T-cell (primary cell): Measurements from ENCODE around the gene NSD1. TPM values are rescaled to one million over a fixed set of nuclear protein-coding genes. Genes with fewer than 3 reads are reported as not detected.

Experiments
- ATAC-seq, 4 experiments: fragments of 200-7000 bp in 3 of 4; fragments of 150-1000 bp in 1 of 4; cut with Tn5 transposase; replicated peaks in 1 of 4; 1 replicate in 3 of 4; 2 replicates in 1 of 4; pipeline ENCODE4 v1.10.0; 2021; ENCODE audit warnings: moderate library complexity in 3 of 4, mild to moderate bottlenecking in 2 of 4, moderate number of reproducible peaks in 1 of 4
- CTCF ChIA-PET, 2 donors: fragments of 300-600 bp; sonication (Branson Sonifier 250); formaldehyde crosslinking; loops; one replicate each; lab custom pipeline; 2022; ENCODE audit warnings: antibody characterized with exemption in 2 of 2; lab: Charles Lee
- POLR2A ChIA-PET, 2 donors: fragments of 300-600 bp; sonication (Branson Sonifier 250); formaldehyde crosslinking; loops; one replicate each; lab custom pipeline; 2022; ENCODE audit warnings: antibody characterized with exemption in 2 of 2; lab: Charles Lee
- DNase-seq, 35 experiments: peaks; one replicate each; pipeline versions ENCODE4 v3.0.0 to v3.0.0-alpha.2; 2013 to 2023
- H3K27ac ChIP-seq: one replicate; pipeline ENCODE4 v1.5.1; 2013; ENCODE audit warnings: low read length
- H3K27me3 ChIP-seq, 2 experiments: replicated peaks in 1 of 2; 1 replicate in 1 of 2; 2 replicates in 1 of 2; pipeline versions ENCODE4 v1.6.1 to v1.7.0; 2013; ENCODE audit warnings: low read length in 1 of 2, mixed read lengths in 1 of 2; ENCODE audit not compliant: control insufficient read depth in 2 of 2, insufficient read depth in 2 of 2; ENCODE audit errors: extremely low read depth in 1 of 2
- H3K36me3 ChIP-seq, 2 donors: 1 replicate in 1 of 2; 2 replicates in 1 of 2; pipeline versions ENCODE4 v1.6.1 to v1.7.0; 2013; ENCODE audit warnings: low read length in 1 of 2; ENCODE audit not compliant: control insufficient read depth in 2 of 2, insufficient read depth in 1 of 2; ENCODE audit errors: extremely low read depth in 1 of 2
- H3K4me1 ChIP-seq, 2 experiments: 1 replicate in 1 of 2; 2 replicates in 1 of 2; pipeline versions ENCODE4 v1.6.1 to v1.7.0; 2013; ENCODE audit warnings: low read length in 2 of 2, mixed read lengths in 1 of 2; ENCODE audit not compliant: insufficient read depth in 2 of 2, control insufficient read depth in 1 of 2; ENCODE audit errors: extremely low read depth in 1 of 2
- H3K4me3 ChIP-seq, 2 donors: 1 replicate in 1 of 2; 2 replicates in 1 of 2; pipeline versions ENCODE4 v1.5.1 to v1.7.0; 2013; ENCODE audit warnings: mild to moderate bottlenecking in 2 of 2, low read length in 1 of 2, moderate library complexity in 1 of 2; ENCODE audit not compliant: control insufficient read depth in 1 of 2; ENCODE audit errors: extremely low read depth in 1 of 2
- H3K9me3 ChIP-seq: 2 replicates; pipeline ENCODE4 v1.7.0; 2013
- H3K27ac Mint-ChIP-seq, 2 donors: one replicate each; pipeline ENCODE4 v1.8.0; 2020 to 2021; ENCODE audit warnings: mild to moderate bottlenecking in 2 of 2, mixed read lengths in 2 of 2
- H3K27me3 Mint-ChIP-seq, 2 donors: one replicate each; pipeline ENCODE4 v1.8.0; 2021 to 2022; ENCODE audit warnings: mixed read lengths in 2 of 2
- H3K36me3 Mint-ChIP-seq: one replicate; pipeline ENCODE4 v1.8.0; 2021; ENCODE audit warnings: mixed read lengths
- H3K4me1 Mint-ChIP-seq, 3 donors: one replicate each; pipeline ENCODE4 v1.8.0; 2020 to 2022; ENCODE audit warnings: mixed read lengths in 3 of 3, mild to moderate bottlenecking in 1 of 3
- H3K4me3 Mint-ChIP-seq, 3 donors: one replicate each; pipeline ENCODE4 v1.8.0; 2020 to 2022; ENCODE audit warnings: mild to moderate bottlenecking in 3 of 3, mixed read lengths in 3 of 3, moderate library complexity in 3 of 3
- H3K9me3 Mint-ChIP-seq, 3 donors: one replicate each; pipeline ENCODE4 v1.8.0; 2020 to 2022; ENCODE audit warnings: mixed read lengths in 3 of 3
- WGBS: methylation state at CpG from one replicate; pipeline ENCODE4 v1.1.5; 2013; ENCODE audit warnings: missing lambda C conversion rate; ENCODE audit not compliant: insufficient coverage; 5-methylcytosine and 5-hydroxymethylcytosine counted together
- total RNA-seq, 35 experiments: library from RNA in 6 of 35; stranded (reverse) in 6 of 35; fragments of 120-200 nt in 1 of 35; gene quantifications; one replicate each; pipeline versions ENCODE4 v1.2.1 to v1.2.4 and lab custom pipeline; 2013 to 2026

NSD1 gene
- total RNA-seq, 5 donors from 2014 or later (not counting 1 experiment from before 2014, with no cell fraction given) = 89.5 to 113 (median 103) TPM

GRCh38 chr5:177275883-177276282 is 142.3 kb downstream of the NSD1 start:
- no peak overlapping the region for H3K27ac Mint-ChIP-seq
- H3K9me3 Mint-ChIP-seq = no peaks in the 10 kb centered on the region
- no peak overlapping the region for H3K27ac ChIP-seq
- H3K36me3 ChIP-seq = peaks cover 21 to 69% of the 10 kb centered on the region in 2 donors
- H3K4me3 ChIP-seq = no peak overlapping the region
- ATAC-seq (no peak), DNase-seq (no peak)
- peaks cover 55% of the 10 kb centered on the region for H3K36me3 Mint-ChIP-seq
- POLR2A ChIA-PET = no interaction called here
- no peak overlapping the region for H3K4me3 Mint-ChIP-seq
- CTCF ChIA-PET = no interaction called here
- no peaks in the 10 kb centered on the region for H3K27me3 ChIP-seq
- WGBS = no CpG with 5 or more reads among the region's 6 CpGs
- H3K9me3 ChIP-seq = no peaks in the 10 kb centered on the region
- H3K4me1 Mint-ChIP-seq = peaks cover 0 to 4% (median 2%) of the 10 kb centered on the region in 3 donors
- H3K27me3 Mint-ChIP-seq = no peaks in the 10 kb centered on the region
- no peaks in the 10 kb centered on the region for H3K4me1 ChIP-seq

GRCh38 chr5:177276886-177277285 is 143.3 kb downstream of the NSD1 start:
- Histone ChIP-seq H3K9me3 (no peaks in the 10 kb centered on the region), H3K27me3 (no peaks in the 10 kb centered on the region), H3K27ac (no peak overlapping the region), H3K4me3 (no peak overlapping the region), H3K4me1 (no peaks in the 10 kb centered on the region), H3K36me3 (peaks cover 17 to 69% of the 10 kb centered on the region in 2 donors)
- peaks cover 56% of the 10 kb centered on the region for H3K36me3 Mint-ChIP-seq
- DNase-seq (no peak), ATAC-seq (no peak)
- peaks cover 0 to 4% (median 2%) of the 10 kb centered on the region in 3 donors for H3K4me1 Mint-ChIP-seq
- no peak overlapping the region for H3K4me3 Mint-ChIP-seq
- CTCF ChIA-PET = no interaction called here
- H3K27me3 Mint-ChIP-seq = no peaks in the 10 kb centered on the region
- H3K27ac Mint-ChIP-seq = peak overlapping the region in 1 of 2 donors; percentile 61
- H3K9me3 Mint-ChIP-seq = no peaks in the 10 kb centered on the region
- WGBS = no CpG with 5 or more reads among the region's 1 CpG
- POLR2A ChIA-PET = no interaction called here

- CTCF ChIA-PET = no interaction called here
- DNase-seq (no peak), ATAC-seq (no peak)
- peaks cover 45% of the 10 kb centered on the region for H3K36me3 Mint-ChIP-seq
- Histone ChIP-seq H3K36me3 (peaks cover 8 to 78% of the 10 kb centered on the region in 2 donors), H3K27ac (no peak overlapping the region), H3K9me3 (no peaks in the 10 kb centered on the region), H3K4me1 (no peaks in the 10 kb centered on the region), H3K4me3 (no peak overlapping the region), H3K27me3 (no peaks in the 10 kb centered on the region)
- POLR2A ChIA-PET = no interaction called here
- peaks cover 0 to 4% (median 0%) of the 10 kb centered on the region in 3 donors for H3K4me1 Mint-ChIP-seq
- 100% methylated on average over 1 of the region's 2 CpGs for WGBS
- H3K4me3 Mint-ChIP-seq = no peak overlapping the region
- no peaks in the 10 kb centered on the region for H3K9me3 Mint-ChIP-seq
- H3K27ac Mint-ChIP-seq = no peak overlapping the region
- H3K27me3 Mint-ChIP-seq = no peaks in the 10 kb centered on the region
Measured at GRCh38 chr5:177288191-177288590, 154.6 kb downstream of the NSD1 start.

GRCh38 chr5:177290816-177291596 is 157.4 kb downstream of the NSD1 start:
- peaks cover 10 to 19% (median 14%) of the 10 kb centered on the region in 3 donors for H3K4me1 Mint-ChIP-seq
- Histone ChIP-seq H3K27me3 (no peaks in the 10 kb centered on the region), H3K36me3 (peaks cover 14 to 81% of the 10 kb centered on the region in 2 donors), H3K27ac (no peak overlapping the region), H3K4me1 (peaks cover 6 to 7% of the 10 kb centered on the region in 2 experiments), H3K4me3 (no peak overlapping the region), H3K9me3 (no peaks in the 10 kb centered on the region)
- peak overlapping the region in 1 of 2 donors; percentile 66 for H3K27ac Mint-ChIP-seq
- H3K36me3 Mint-ChIP-seq = peaks cover 52% of the 10 kb centered on the region
- no peaks in the 10 kb centered on the region for H3K27me3 Mint-ChIP-seq
- POLR2A ChIA-PET = no interaction called here
- CTCF ChIA-PET = no interaction called here
- no peaks in the 10 kb centered on the region for H3K9me3 Mint-ChIP-seq
- DNase-seq = no peak
- H3K4me3 Mint-ChIP-seq = no peak overlapping the region
- 100% methylated on average over 2 of the region's 12 CpGs for WGBS
- ATAC-seq = no peak

- ChIA-PET POLR2A (no interaction called here), CTCF (no interaction called here)
- peaks cover 17 to 26% (median 21%) of the 10 kb centered on the region in 3 donors for H3K4me1 Mint-ChIP-seq
- no peaks in the 10 kb centered on the region for H3K27me3 Mint-ChIP-seq
- H3K4me1 ChIP-seq = peaks cover 11 to 14% of the 10 kb centered on the region in 2 experiments
- no peak overlapping the region for H3K27ac Mint-ChIP-seq
- peaks cover 14 to 78% of the 10 kb centered on the region in 2 donors for H3K36me3 ChIP-seq
- H3K4me3 Mint-ChIP-seq = no peak overlapping the region
- H3K9me3 ChIP-seq = no peaks in the 10 kb centered on the region
- peaks cover 53% of the 10 kb centered on the region for H3K36me3 Mint-ChIP-seq
- ATAC-seq (no peak), DNase-seq (no peak)
- WGBS = 93% methylated on average over 5 of the region's 7 CpGs
- H3K27me3 ChIP-seq = no peaks in the 10 kb centered on the region
- no peaks in the 10 kb centered on the region for H3K9me3 Mint-ChIP-seq
- H3K4me3 ChIP-seq = no peak overlapping the region
- no peak overlapping the region for H3K27ac ChIP-seq
Measured at GRCh38 chr5:177291735-177292134, 158.2 kb downstream of the NSD1 start.

GRCh38 chr5:177293819-177294581 is 160.4 kb downstream of the NSD1 start:
- H3K36me3 ChIP-seq = peaks cover 14 to 66% of the 10 kb centered on the region in 2 donors
- H3K27me3 Mint-ChIP-seq = no peaks in the 10 kb centered on the region

More at GRCh38 chr5:177293819-177294581, 160.4 kb downstream of the NSD1 start:
- peak overlapping the region; percentile 16 to 43 for H3K27ac Mint-ChIP-seq
- ChIA-PET CTCF (interaction anchor here in 1 of 2 donors (0.6 kb wide), 1 partner anchor 22 kb away, joined by 4 read pairs; no protein-coding TSS in a partner anchor), POLR2A (no interaction called here)
- peaks cover 27 to 35% (median 31%) of the 10 kb centered on the region in 3 donors for H3K4me1 Mint-ChIP-seq
- Histone ChIP-seq H3K4me3 (no peak overlapping the region), H3K4me1 (peaks cover 12 to 18% of the 10 kb centered on the region in 2 experiments), H3K9me3 (no peaks in the 10 kb centered on the region), H3K27me3 (no peaks in the 10 kb centered on the region), H3K27ac (no peak overlapping the region)
- no peak overlapping the region for H3K4me3 Mint-ChIP-seq
- ATAC-seq = no peak
- DNase-seq = no peak
- H3K9me3 Mint-ChIP-seq = no peaks in the 10 kb centered on the region
- peaks cover 50% of the 10 kb centered on the region for H3K36me3 Mint-ChIP-seq
- 97% methylated on average over 10 of the region's 12 CpGs for WGBS
